ENCODE measurements around the gene CALN1. TPM values are rescaled to one million over a fixed set of nuclear protein-coding genes. Genes with fewer than 3 reads are reported as not detected.

The CALN1 gene
- total RNA-seq, 1 donor = not detected

- no peak for TF ChIP-seq CTCF (IDR thresholded peaks at IDR 0.05; ENCODE audit: insufficient read depth, low read length)
- no peak overlapping the region for H3K4me3 ChIP-seq (ENCODE audit: low read depth, low read length)
- DNase-seq (ENCODE audit: low read depth) = no peak
Measured at GRCh38 chr7:71808115-71808514, 604.0 kb downstream of the CALN1 start.

- no peak for DNase-seq (ENCODE audit: low read depth)
- no peak overlapping the region for H3K4me3 ChIP-seq (ENCODE audit: low read depth, low read length)
- TF ChIP-seq CTCF (IDR thresholded peaks at IDR 0.05; ENCODE audit: insufficient read depth, low read length) = no peak
Measured at GRCh38 chr7:71804256-71804655, 607.9 kb downstream of the CALN1 start.

GRCh38 chr7:71801976-71802375, 610.2 kb downstream of the CALN1 start:
- H3K4me3 ChIP-seq (ENCODE audit: low read depth, low read length) = no peak overlapping the region
- no peak for DNase-seq (ENCODE audit: low read depth)
- TF ChIP-seq CTCF (IDR thresholded peaks at IDR 0.05; ENCODE audit: insufficient read depth, low read length) = no peak

- DNase-seq (ENCODE audit: low read depth) = no peak
- TF ChIP-seq CTCF (IDR thresholded peaks at IDR 0.05; ENCODE audit: insufficient read depth, low read length) = no peak
- no peak overlapping the region for H3K4me3 ChIP-seq (ENCODE audit: low read depth, low read length)
Measured at GRCh38 chr7:71800321-71800720, 611.8 kb downstream of the CALN1 start.

- no peak overlapping the region for H3K4me3 ChIP-seq (ENCODE audit: low read depth, low read length)
- DNase-seq (ENCODE audit: low read depth) = no peak
- no peak for TF ChIP-seq CTCF (IDR thresholded peaks at IDR 0.05; ENCODE audit: insufficient read depth, low read length)
Measured at GRCh38 chr7:71795410-71795809, 616.7 kb downstream of the CALN1 start.

- DNase-seq (ENCODE audit: low read depth) = no peak
- no peak overlapping the region for H3K4me3 ChIP-seq (ENCODE audit: low read depth, low read length)
- no peak for TF ChIP-seq CTCF (IDR thresholded peaks at IDR 0.05; ENCODE audit: insufficient read depth, low read length)
Measured at GRCh38 chr7:71793251-71793650, 618.9 kb downstream of the CALN1 start.

- no peak for DNase-seq (ENCODE audit: low read depth)
- no peak overlapping the region for H3K4me3 ChIP-seq (ENCODE audit: low read depth, low read length)
- no peak for TF ChIP-seq CTCF (IDR thresholded peaks at IDR 0.05; ENCODE audit: insufficient read depth, low read length)
Measured at GRCh38 chr7:71787513-71787912, 624.6 kb downstream of the CALN1 start.

Data from fibroblast of the aortic adventitia (primary cell).